Activated CD8-positive, alpha-beta T cell treated with anti-CD3 and anti-CD28 coated beads, Interleukin-2, amount 10 ng/mL, durations not matched to agents 7 days and 5 days (primary cell): ENCODE data around the gene TUBGCP2. TPM values are rescaled to one million over a fixed set of nuclear protein-coding genes. Genes with fewer than 3 reads are reported as not detected.
"Not testable (repeated sequence)": the region's sequence is repeated elsewhere in the genome, so short reads cannot be mapped to it uniquely, and the experiment has no call there.

ENCODE experiments used
- ATAC-seq: fragments of 150-1000 bp; cut with Tn5 transposase; one replicate; pipeline ENCODE4 v1.10.0; 2021; ENCODE audit warnings: moderate library complexity
- CTCF ChIA-PET: fragments of 350-600 bp; sonication (Branson Sonifier 250); formaldehyde crosslinking; loops from one replicate; lab custom pipeline; 2021; ENCODE audit warnings: antibody characterized with exemption; lab: Charles Lee
- POLR2A ChIA-PET: fragments of 350-600 bp; sonication (Branson Sonifier 250); formaldehyde crosslinking; loops from one replicate; lab custom pipeline; 2021; ENCODE audit warnings: antibody characterized with exemption; lab: Charles Lee
- DNase-seq: peaks from one replicate; pipeline ENCODE4 v3.0.0-alpha.2; 2020
- H3K27ac Mint-ChIP-seq: one replicate; pipeline ENCODE4 v1.8.0; 2021; ENCODE audit warnings: mild to moderate bottlenecking, mixed read lengths
- H3K27me3 Mint-ChIP-seq: one replicate; pipeline ENCODE4 v1.8.0; 2021; ENCODE audit warnings: low read depth, mixed read lengths
- H3K36me3 Mint-ChIP-seq: one replicate; pipeline ENCODE4 v1.8.0; 2021; ENCODE audit warnings: low read depth, mixed read lengths
- H3K4me1 Mint-ChIP-seq: one replicate; pipeline ENCODE4 v1.8.0; 2021; ENCODE audit warnings: low read depth, mixed read lengths
- H3K4me3 Mint-ChIP-seq: one replicate; pipeline ENCODE4 v1.8.0; 2021; ENCODE audit warnings: mild to moderate bottlenecking, mixed read lengths
- H3K9me3 Mint-ChIP-seq: one replicate; pipeline ENCODE4 v1.8.0; 2022; ENCODE audit warnings: mixed read lengths; ENCODE audit not compliant: insufficient read depth
- total RNA-seq, 2 experiments: library from RNA; stranded (reverse); gene quantifications; one replicate each; pipeline ENCODE4 v1.2.3, GENCODE V29; 2021

TUBGCP2 gene
- total RNA-seq, 2 experiments from 2014 or later = 53.5 to 59.0 TPM

- CTCF ChIA-PET = interaction anchor here (0.7 to 2.2 kb wide), 29 partner anchors 8 to 270 kb away, joined by 3 to 14 read pairs (median 4); partner anchors contain the start of genes ADAM8, ECHS1 and PRAP1
Measured at GRCh38 chr10:133328358-133329343, 20.0 kb upstream of the TUBGCP2 start.

GRCh38 chr10:133327651-133328357, 19.1 kb upstream of the TUBGCP2 start:
- H3K9me3 Mint-ChIP-seq = no peaks in the 10 kb centered on the region
- DNase-seq (no peak), ATAC-seq (no peak)
- H3K27ac Mint-ChIP-seq = no peak overlapping the region
- peaks cover 13% of the 10 kb centered on the region for H3K4me1 Mint-ChIP-seq
- ChIA-PET POLR2A (no interaction called here), CTCF (interaction anchor here (0.9 kb wide), 1 partner anchor 111 kb away, joined by 3 read pairs; no protein-coding TSS in a partner anchor)
- no peaks in the 10 kb centered on the region for H3K36me3 Mint-ChIP-seq
- H3K4me3 Mint-ChIP-seq = no peak overlapping the region
- H3K27me3 Mint-ChIP-seq = peaks cover 51% of the 10 kb centered on the region

More at GRCh38 chr10:133328358-133329343, 20.0 kb upstream of the TUBGCP2 start:
- Mint-ChIP-seq H3K27me3 (peaks cover 58% of the 10 kb centered on the region), H3K27ac (no peak overlapping the region), H3K4me3 (no peak overlapping the region), H3K36me3 (no peaks in the 10 kb centered on the region), H3K4me1 (peaks cover 13% of the 10 kb centered on the region), H3K9me3 (no peaks in the 10 kb centered on the region)
- no peak for DNase-seq
- ATAC-seq = no peak
- POLR2A ChIA-PET = interaction anchor here (1.3 kb wide), 1 partner anchor 61 kb away, joined by 3 read pairs; no protein-coding TSS in a partner anchor

DNA sequence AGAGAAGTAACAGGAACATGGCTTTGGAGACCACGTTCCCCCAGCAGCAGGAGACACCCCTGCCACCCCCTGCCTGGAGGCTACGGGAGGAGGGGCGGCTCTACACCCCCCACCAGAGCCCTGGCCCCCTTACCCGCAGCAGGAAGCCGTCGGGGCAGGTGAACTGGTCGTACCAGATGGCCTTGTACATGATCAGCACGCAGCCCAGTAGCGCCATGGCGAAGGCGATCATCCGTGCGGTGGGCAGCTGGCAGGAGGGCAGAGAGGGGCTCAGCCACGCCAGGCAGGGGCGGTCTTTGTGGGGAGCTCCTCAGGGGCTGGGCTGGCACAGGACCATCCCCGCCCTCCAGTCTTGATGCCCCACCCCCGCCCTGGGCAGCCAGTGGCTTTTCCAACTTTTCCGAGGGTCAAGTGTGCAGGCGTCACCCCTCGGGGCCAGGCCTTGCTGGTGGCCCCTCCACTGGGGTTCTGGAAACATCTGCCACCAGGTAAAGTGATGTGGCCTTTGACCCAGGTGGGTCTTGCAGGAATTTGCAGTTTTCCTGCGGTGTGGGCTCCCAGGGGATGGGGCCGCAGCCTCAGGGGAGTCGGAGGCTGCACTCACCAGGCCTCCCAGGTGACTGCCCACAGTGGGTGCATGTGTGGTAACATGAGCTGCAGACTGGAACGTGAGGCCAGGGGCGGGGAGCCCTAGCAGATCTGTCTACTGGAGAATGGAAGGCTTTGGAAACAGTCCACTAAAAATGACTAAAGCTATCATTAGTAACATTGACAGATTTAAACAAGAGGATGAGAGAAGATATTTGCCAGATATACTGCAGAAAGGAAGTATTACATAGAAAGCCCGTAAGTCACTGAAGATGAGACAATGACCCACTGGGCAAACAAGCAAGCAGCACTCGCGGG, 18.3 kb upstream of the TUBGCP2 start:
- Mint-ChIP-seq H3K9me3 (no peaks in the 10 kb centered on the region), H3K4me3 (no peak overlapping the region), H3K27ac (no peak overlapping the region), H3K36me3 (no peaks in the 10 kb centered on the region), H3K27me3 (peaks cover 45% of the 10 kb centered on the region), H3K4me1 (peaks cover 13% of the 10 kb centered on the region)
- no peak for ATAC-seq
- CTCF ChIA-PET = interaction anchor here (0.9 kb wide), 1 partner anchor 112 kb away, joined by 3 read pairs; no protein-coding TSS in a partner anchor
- DNase-seq = no peak
- POLR2A ChIA-PET = no interaction called here

DNA sequence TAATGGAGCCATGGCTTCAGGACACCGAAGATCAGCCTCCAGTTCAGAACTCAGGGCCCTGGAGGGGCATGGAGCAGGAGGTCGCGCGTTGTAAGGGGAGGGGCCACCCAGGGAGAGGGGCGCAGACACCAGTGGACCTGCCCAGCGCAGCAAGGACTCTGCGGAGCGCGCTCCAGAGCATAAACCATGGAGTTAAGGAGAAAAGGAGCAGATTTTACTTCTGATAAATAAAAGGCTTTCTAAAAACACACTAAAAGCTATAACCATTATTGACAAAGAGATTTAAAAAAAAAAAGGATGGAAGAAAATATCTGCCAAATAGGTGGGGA, 17.5 kb upstream of the TUBGCP2 start:
- no peak overlapping the region for H3K4me3 Mint-ChIP-seq
- CTCF ChIA-PET = no interaction called here

DNA sequence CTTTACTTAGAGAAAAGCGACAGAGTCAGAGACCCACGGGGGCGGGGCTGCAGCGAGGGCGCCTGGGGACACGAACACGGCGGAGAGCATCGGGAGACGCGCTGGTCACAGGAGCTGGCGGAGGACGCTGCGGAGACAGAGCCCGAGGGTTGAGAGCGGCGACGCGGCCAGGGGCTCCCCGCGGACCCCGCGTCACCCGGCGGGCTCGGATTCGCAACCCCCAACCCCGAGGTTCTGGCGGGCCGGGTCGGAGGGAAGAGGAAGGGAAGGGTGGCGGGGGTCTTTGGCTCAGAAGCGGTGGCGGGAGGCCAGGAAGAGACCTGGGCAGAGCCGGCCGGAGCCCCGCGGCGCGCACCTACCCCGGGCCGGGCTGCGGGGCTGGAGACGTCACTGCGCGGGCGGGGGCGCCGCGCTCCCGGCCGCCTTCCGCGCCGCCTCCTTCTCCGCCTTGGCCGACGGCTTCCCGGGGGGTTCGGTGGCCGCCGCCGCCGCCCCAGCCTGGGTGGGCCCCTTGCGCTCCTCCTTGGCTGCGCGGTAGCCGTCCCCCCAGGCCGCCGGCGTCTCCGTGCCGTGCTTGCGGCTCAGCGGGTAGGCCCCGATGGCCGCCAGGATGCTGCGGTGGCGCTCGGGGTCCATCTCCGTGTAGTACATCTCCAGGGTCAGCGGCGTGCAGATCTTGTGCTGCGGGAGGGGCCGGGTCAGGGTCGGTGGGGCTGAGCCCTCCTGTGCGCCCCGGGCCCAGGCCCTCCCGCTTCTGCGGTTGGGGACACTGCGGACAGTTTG, 17.0 kb upstream of the TUBGCP2 start:
- POLR2A ChIA-PET = no interaction called here
- H3K4me3 Mint-ChIP-seq = no peak overlapping the region
- CTCF ChIA-PET = no interaction called here
- H3K36me3 Mint-ChIP-seq = no peaks in the 10 kb centered on the region
- peaks cover 33% of the 10 kb centered on the region for H3K27me3 Mint-ChIP-seq
- H3K9me3 Mint-ChIP-seq = no peaks in the 10 kb centered on the region
- DNase-seq = no peak
- H3K4me1 Mint-ChIP-seq = peaks cover 10% of the 10 kb centered on the region
- no peak for ATAC-seq
- H3K27ac Mint-ChIP-seq = no peak overlapping the region

More for the DNA sequence above, 17.5 kb upstream of the TUBGCP2 start:
- H3K4me1 Mint-ChIP-seq = peaks cover 13% of the 10 kb centered on the region
- POLR2A ChIA-PET = no interaction called here
- H3K27ac Mint-ChIP-seq = no peak overlapping the region
- no peaks in the 10 kb centered on the region for H3K36me3 Mint-ChIP-seq
- peaks cover 38% of the 10 kb centered on the region for H3K27me3 Mint-ChIP-seq
- DNase-seq (no peak), ATAC-seq (no peak)
- no peaks in the 10 kb centered on the region for H3K9me3 Mint-ChIP-seq

GRCh38 chr10:133324857-133325260, 16.2 kb upstream of the TUBGCP2 start:
- no peak overlapping the region for H3K4me3 Mint-ChIP-seq
- POLR2A ChIA-PET = no interaction called here

DNA sequence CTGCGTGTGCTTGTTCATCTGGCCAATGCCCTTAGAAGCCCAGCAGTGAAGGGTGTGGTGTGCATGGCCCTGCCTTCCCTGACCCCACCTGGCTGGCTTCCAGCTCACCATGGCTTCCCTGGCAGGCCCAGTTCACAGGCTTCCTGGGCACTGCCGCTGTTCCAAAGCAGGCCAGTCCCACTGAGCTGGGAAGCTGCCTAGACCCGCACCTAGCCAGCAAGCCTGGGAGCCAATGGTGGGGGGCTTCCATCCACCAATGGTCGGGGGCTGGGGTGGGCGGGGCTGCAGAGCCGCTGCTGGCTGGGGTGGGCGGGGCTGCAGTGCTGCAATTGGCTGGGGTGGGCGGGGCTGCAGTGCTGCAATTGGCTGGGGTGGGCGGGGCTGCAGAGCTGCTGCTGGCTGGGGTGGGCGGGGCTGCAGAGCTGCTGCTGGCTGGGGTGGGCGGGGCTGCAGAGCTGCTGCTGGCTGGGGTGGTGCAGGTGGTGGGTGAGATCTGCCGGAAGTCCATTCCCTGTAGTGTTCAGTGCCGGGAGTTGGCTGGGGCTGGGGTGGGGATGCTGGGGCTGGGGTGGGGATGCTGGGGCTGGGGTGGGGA, 15.6 kb upstream of the TUBGCP2 start:
- H3K36me3 Mint-ChIP-seq = no peaks in the 10 kb centered on the region
- no peak overlapping the region for H3K4me3 Mint-ChIP-seq
- H3K4me1 Mint-ChIP-seq = peaks cover 6% of the 10 kb centered on the region
- peak; percentile 72 for ATAC-seq
- ChIA-PET CTCF (no interaction called here), POLR2A (no interaction called here)
- no peaks in the 10 kb centered on the region for H3K9me3 Mint-ChIP-seq
- no peak overlapping the region for H3K27ac Mint-ChIP-seq
- DNase-seq = peak; percentile 71
- H3K27me3 Mint-ChIP-seq = peaks cover 35% of the 10 kb centered on the region

More at GRCh38 chr10:133324857-133325260, 16.2 kb upstream of the TUBGCP2 start:
- DNase-seq (no peak), ATAC-seq (no peak)
- Mint-ChIP-seq H3K27ac (no peak overlapping the region), H3K27me3 (peaks cover 35% of the 10 kb centered on the region), H3K9me3 (no peaks in the 10 kb centered on the region), H3K4me1 (peaks cover 7% of the 10 kb centered on the region), H3K36me3 (no peaks in the 10 kb centered on the region)
- CTCF ChIA-PET = no interaction called here

- H3K36me3 Mint-ChIP-seq, ATAC-seq, DNase-seq, POLR2A ChIA-PET, H3K4me1 Mint-ChIP-seq, H3K9me3 Mint-ChIP-seq, H3K4me3 Mint-ChIP-seq, H3K27ac Mint-ChIP-seq: not testable (repeated sequence)
- H3K27me3 Mint-ChIP-seq = peaks cover 28% of the 10 kb centered on the region
- CTCF ChIA-PET = interaction anchor here (0.8 kb wide), 1 partner anchor 14 kb away, joined by 3 read pairs; no protein-coding TSS in a partner anchor
Measured at GRCh38 chr10:133322064-133322709, 13.5 kb upstream of the TUBGCP2 start.

GRCh38 chr10:133320852-133321422, 12.3 kb upstream of the TUBGCP2 start:
- H3K9me3 Mint-ChIP-seq, H3K27ac Mint-ChIP-seq, DNase-seq, H3K4me1 Mint-ChIP-seq, H3K36me3 Mint-ChIP-seq, ATAC-seq, H3K4me3 Mint-ChIP-seq, POLR2A ChIA-PET: not testable (repeated sequence)
- CTCF ChIA-PET = interaction anchor here (0.8 to 2.0 kb wide), 2 partner anchors 9 to 13 kb away, joined by 3 to 9 read pairs; no protein-coding TSS in a partner anchor
- H3K27me3 Mint-ChIP-seq = peaks cover 16% of the 10 kb centered on the region
